Activated T-cell treated with anti-CD3 and anti-CD28 coated beads for 24 hours (primary cell): ENCODE data around the gene CAPN12.

Experiments used
- DNase-seq: peaks from one replicate; pipeline ENCODE4 v3.0.0-alpha.2; 2020; ENCODE audit warnings: low read depth

The CAPN12 gene

GRCh38 chr19:38709671-38710415 is 34.4 kb downstream of the CAPN12 start:
- no peak for DNase-seq

DNA sequence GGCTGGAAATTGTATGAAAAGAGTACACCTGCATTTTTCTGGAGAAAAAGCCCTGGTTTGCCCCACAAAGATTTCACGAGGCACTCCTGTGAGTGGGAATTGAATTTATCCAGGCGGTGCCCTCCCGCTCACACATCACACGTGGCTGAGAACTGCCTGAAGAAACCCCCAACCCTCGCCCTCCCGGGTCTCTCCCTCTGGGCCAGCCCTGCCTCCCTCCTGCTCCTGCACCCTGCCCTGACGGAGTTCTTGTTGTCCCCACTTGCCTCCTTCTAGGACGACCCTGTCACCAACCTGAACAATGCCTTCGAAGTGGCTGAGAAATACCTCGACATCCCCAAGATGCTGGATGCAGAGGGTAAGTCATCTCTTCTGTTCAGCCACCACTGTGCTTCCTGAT is 35.2 kb downstream of the CAPN12 start:
- DNase-seq, result no peak

DNA sequence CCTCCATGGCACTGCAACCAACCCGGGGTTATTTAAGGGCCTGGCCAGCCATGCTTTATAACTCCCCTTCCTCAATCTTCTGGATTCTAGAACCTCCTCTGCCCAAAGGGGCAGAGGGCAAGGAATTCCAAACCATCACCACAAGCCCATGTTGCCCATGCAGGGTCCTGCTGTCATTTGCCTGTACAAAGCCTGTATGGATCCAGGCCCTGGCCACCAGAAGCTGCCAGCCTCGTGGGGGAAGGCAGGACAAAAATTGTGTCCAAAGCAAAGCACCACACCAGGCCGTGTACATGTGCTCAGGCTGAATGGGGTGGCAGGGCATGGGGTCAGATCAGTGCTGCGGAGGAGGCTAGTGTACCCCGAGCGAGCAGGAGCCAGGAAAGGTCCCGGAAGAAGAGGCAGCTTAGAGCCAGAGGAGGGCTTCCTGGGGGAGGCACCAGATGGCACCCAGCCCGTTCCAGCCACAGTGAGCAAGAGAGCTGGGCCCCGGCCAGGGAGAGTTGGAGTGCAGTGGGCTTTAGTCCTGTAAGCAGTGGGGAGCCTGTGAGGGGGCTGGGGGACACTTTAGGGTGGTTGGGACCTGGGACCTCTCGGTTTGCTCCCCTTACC is 35.8 kb downstream of the CAPN12 start:
- no peak for DNase-seq

DNA sequence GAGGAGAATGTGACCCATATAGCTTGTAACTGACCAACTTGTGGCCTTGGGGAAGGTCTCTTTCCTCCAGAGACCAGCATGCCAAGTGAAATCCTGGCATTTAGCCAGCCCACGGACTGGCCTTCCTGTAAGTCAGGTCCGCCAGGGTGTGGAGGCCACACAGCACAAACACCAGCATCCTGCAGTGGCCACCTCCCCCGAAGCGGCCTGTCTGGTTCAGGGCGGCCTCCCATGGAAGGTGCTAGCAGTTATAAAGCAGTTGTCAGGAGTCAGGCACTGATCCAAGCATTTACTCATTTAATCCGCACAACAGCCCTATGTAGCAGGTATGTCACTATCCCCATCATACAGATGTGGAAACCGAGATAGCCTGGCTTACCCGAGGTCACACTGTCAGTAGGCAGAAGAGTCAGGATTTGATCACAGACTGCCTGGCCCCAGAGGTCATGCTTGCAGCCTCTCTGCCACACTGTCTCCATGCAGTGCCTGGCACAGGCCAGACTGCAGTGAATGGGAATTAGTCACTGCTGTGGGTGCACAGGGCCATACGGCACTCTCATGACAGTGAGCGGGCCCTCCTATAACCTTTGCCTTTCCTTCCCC is 36.7 kb downstream of the CAPN12 start:
- DNase-seq, result no peak

DNA sequence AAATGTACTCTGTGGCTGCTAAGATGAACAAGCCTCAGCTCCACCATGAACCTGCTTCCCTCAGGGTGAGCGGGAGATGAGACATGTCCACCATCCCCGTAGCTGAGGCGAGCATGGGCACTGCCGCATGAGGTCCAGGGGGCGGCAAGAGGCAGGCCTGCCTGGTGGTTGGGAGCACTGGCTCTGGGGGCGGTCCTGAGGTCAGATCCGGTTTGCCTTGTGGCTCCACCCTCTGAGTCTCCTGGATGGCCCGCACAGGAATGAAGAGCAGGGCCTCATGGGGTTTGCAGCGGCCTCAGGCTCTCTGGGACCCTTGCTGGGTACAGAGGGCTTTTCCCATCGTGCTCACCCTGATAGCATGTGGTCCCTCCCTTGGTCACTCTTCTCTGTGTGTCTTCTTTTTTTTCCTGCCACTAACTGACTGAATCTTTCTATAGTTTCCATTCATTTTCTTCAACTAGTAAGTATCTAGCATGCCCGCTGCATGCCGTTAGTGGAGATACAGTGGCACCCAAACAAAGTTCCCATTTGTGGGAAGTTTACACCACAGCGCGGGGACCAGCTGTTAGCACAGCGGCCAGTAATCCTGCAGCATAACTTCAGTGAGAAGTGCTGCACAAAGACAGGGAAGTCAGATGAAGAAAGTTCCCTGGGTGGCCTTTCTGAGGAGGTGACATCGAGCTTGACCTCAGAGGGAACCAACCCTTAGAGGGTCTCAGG is 37.3 kb downstream of the CAPN12 start:
- DNase-seq, result no peak

- DNase-seq, result no peak
These were observed 38.9 kb downstream of the CAPN12 start for GRCh38 chr19:38705197-38706019.

DNA sequence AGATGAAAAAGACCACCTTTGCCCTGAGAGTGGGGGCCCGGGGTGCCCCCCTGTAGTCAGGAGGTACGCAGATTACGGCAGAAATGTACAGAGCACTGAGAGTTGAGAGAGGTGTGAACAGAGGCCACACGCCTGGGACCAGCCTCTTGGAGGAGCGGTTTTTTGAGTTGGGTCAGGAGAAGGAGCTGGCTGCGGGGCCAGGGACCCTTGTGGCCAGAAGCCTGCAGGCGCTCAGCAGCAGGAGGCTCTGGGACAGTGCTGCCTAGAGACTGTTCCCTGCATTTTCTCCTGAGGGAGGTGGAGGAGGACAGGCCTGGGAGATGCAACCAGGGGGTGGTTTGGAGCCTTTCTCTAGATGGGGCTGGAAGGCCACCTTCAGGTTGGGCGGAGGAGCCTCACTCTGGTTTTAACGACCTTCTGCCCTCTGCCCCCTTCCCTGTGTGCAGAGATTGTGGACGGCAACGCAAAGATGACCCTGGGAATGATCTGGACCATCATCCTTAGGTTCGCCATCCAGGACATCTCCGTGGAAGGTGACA is 39.7 kb downstream of the CAPN12 start:
- no peak for DNase-seq

DNA sequence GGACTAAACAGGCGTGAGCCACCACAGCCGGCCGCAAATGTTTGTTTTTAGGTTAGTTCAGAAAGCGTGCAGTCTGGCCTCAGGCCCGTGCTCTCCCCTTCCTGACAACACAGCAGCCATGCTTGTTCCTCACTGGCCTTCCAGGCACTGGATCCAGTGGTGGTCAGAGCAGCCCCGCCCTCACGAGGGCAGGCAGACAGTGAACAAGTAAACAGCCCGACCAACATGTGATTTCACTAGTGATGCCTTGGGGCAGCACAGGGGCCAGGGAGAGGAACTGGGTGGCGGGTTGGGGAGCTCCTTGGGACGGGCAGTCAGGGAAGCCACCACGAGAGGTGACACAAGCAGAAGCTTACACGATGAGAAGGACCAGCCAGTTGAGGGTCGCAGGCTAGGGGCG is 40.8 kb downstream of the CAPN12 start:
- no peak for DNase-seq

DNA sequence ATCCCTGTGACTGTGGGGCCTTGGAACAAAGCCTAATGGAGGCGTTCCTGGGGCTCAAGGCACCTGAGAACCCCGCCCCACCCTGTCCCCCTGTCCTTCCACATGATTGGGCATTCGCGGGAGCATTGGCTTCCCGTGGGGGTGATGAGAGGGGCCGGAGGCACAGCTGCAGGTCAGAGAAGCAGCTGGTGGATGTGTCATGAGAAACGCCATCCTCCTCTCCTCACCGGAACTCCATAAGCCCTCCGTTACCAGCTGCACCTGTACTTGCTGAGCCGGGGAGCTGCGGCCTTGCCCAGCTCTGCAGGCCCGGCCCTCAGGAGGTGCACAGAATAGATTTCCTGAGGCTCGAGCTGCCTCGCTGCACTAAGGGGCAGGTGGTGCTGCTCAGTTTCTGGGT is 42.0 kb downstream of the CAPN12 start:
- no peak for DNase-seq

DNA sequence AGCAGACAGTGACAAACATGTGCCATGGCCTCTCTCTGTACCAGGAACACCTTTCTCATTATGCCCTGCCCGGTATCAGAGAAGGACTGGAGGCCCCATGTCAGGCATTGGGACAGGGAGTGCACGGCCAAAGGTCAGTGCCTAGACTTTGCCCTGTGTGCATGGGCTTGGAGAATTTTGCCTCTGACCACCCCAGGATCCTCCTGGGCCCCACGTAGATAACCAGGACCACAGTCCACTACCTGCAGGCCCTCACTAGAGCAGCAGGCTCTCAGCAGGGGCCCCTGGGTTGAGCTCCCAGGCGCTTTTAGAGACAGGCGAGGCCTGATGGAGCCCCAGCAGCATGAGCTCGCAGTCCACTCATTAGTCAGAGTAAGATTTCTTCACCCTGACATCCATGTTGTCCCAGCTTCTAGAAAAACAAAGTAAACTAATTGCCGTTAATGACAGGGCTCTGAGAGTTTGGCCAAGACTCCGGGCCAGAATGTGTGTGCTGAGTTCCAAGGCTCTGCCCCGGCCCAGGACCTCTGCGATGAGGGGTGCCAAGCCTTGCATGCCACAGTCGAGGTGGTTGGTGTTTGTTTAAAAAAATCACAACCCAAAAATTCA is 42.7 kb downstream of the CAPN12 start:
- DNase-seq, result no peak

DNA sequence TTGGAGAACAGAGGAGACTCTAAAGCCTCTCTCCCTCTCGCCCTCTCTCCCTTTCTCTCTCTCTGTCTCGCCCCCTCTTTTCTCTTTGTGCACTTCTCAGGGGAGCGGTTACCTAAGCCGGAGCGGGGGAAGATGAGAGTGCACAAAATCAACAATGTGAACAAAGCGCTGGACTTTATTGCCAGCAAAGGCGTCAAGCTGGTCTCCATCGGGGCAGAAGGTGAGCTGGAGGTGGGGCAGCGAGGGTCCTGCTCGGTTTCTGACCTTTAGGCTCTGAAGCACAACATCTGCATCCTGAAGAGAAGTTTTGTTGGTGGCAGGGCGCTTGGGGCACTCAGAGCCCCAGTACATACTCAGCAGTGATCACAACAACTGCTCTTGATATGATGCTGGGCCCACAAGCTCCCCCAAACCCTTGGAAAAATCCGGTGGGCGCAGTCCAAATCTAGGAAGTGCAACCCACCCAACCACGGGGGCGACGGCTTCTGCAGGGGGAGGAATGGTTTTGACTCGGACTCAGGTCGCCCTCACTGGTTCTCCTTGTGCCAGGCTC is 43.3 kb downstream of the CAPN12 start:
- DNase-seq, result no peak

- no peak for DNase-seq
These were observed 43.8 kb downstream of the CAPN12 start for GRCh38 chr19:38700350-38700901.

DNA sequence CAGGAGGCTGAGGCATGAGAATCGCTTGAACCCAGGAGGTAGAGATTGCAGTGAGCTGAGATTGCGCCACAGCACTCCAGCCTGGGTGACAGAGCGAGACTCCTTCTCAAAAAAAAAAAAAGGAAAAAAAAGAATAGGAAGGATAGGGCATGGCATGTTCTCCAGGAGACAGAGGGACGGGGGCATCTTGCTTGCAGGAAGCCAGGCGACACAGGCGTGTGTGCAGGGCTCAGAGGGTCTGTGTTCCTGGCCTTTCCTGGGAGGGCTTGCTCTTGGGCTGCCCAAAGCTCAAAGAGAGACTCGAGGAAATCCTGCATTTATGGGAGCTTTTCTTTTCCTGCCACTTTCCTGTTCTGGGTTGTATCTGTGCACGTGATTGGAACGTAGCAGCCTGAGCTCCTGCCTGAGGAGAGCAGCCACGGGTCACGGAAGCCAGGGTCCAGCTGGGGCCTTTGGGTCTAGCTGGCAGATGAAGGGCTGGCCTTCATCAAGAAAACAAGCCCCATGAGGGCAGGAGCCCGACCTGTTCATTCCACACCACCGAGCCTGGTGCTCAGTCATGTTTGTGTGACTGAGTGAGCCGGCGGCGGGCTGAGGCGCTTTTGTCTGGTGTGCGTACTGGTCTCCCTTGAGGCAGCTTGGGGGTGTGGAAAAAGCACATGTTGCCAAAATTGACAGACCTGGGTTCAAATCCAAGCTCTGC is 44.5 kb downstream of the CAPN12 start:
- no peak for DNase-seq

DNA sequence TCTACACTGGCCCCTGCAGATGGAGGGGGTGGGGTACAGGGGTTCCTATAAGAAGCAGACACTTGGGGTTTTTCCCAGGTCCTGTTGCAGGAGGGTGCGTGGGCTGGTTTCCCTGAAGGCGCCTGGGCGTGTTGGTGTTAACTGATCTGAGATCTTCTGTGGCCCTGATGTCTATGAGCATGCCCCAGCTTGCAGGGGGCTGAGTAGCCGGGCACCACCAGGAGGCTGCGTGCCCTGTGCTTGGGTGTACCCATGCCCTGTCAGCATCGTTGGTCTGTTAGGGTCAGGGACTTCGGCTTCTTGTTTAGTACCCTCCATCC is 45.3 kb downstream of the CAPN12 start:
- no peak for DNase-seq

DNA sequence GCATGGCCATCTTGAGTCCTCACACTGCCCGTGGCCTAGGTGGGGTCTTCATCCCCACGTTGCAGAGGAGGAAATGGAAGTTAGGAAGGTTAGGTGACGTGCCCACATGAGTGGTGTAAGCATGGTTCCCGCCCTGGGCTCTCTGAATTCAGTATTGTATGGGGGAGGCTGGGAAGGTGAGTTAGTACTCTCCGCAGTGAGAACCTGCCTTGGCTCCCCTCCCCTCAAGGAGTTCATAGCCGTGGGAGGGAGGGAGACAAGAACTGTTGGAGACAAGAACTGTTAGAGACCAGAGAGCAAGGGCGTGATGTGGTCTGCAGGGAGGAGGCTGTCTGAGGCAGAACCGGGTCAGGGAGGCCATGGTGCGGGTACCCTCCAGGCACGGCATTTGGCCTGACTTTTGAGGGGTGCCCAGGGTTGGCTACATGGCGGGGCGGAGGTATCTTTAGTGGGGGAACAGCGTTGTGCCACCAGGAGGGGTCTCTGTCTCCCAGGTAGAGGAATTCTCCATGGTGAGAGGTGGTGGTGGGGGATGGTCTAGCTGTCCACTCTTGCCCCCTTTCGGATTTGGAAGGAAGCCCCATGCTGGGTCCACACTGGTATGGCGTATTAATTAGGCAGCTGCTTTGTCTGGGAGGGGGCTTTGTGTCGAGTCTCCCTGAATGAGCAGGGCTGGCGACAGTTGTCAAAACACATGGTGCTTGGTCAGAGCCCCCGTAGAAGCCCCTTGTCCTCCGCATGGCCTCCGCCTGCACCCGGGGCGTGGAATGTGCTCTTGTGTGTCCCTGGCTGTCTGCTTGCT is 45.8 kb downstream of the CAPN12 start:
- DNase-seq, result no peak

DNA sequence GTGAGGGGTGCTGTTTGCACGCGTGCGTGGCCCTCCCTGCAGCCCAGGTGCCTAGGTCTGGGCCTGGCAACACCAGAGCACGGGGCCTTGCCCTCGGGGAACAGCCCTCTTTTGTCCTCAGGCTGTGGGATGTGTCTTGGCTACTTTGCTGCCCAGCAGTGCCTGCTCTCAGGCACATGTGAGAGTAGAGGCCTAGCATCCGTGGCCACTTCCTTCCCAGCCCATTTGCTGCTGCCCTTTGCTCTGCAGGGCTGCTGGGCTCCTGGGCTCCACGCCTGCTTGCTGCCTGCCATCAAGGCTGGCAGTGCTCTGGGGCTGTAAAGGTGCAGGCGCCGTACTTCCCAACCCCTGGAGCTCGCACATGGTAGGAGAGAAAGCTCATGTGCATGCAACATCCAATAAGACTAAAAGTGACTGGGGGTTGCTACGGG is 46.6 kb downstream of the CAPN12 start:
- no peak for DNase-seq

GRCh38 chr19:38697197-38697596 is 47.1 kb downstream of the CAPN12 start:
- no peak for DNase-seq

- DNase-seq, result no peak
These were observed 47.6 kb downstream of the CAPN12 start for GRCh38 chr19:38696729-38697055.
